Measurements from ENCODE around the gene LGI2. TPM values are rescaled to one million over a fixed set of nuclear protein-coding genes. Genes with fewer than 3 reads are reported as not detected.

LGI2 gene
- total and polyA plus RNA-seq, 4 donors: 0.18 to 1.8 (median 0.88) TPM

DNA sequence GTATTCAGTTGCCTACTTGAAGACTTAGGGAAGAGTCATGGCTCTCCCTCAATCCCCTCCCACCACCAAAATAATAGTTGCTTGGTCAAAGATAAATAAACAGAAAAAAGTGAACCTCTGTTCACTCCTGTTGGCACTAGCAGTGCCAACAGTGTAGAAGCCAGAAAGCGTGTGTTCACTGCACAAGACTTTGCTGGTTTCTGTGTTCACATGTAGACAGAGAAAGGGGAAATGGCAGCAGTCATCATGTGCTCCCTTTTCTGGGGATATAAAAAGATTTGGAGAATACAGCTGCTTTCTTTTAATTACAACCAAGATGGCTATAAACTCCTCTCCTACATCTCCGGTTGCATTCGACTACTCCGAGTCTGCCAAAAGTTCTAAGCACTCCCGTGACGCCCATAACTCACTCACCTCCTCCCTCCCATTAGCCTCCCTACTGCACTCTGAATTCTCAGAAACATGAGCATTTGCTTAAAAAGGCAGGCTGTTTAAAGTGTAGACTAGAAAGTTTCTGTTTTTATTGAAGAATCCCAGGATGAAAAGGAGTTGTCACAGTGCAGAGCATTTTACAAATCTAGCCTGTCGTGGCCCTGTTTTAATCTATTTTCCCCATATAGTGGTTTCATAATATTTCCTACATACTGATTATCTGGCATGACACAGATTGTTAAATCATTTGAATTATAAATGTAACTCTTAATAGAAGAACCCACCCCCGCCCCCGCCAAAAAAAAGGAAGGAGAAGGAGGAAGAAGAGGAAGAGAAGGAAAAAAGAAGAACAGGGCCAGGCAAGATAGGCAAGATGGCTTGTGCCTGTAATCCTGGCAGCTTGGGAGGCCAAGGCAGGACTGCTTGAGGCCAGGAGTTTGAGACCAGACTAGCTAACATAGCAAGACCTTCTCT lies 16.7 kb downstream of the LGI2 start:
- Histone ChIP-seq H3K27ac (ENCODE audit: low read depth in 1 of 2, low read length in 1 of 2) (no peak overlapping the region), H3K4me3 (no peak overlapping the region), H3K27me3 (ENCODE audit: control insufficient read depth in 3 of 3, insufficient read depth in 3 of 3, low read length in 2 of 3) (no peaks in the 10 kb centered on the region), H3K9me3 (ENCODE audit: control insufficient read depth in 4 of 4, insufficient read depth in 3 of 4, low read length in 3 of 4) (no peaks in the 10 kb centered on the region), H3K4me1 (ENCODE audit: control insufficient read depth in 5 of 5, insufficient read depth in 5 of 5, low read length in 5 of 5) (peaks cover 0 to 13% (median 0%) of the 10 kb centered on the region in 5 donors), H3K9ac (ENCODE audit: insufficient read depth in 1 of 2, low read length in 2 of 2) (no peak overlapping the region), H3K36me3 (ENCODE audit: control insufficient read depth in 4 of 4, insufficient read depth in 4 of 4, low read length in 4 of 4) (peaks cover 0 to 3% (median 0%) of the 10 kb centered on the region in 4 donors)
- 69 to 73% methylated on average over 9 of the region's 9 CpGs for WGBS, 2 donors
- DNase-seq (peak in 2 of 3 donors; percentile 38 to 64), ATAC-seq (ENCODE audit: insufficient read depth, low FRiP score) (no peak)
- TF ChIP-seq, protein P1, sequence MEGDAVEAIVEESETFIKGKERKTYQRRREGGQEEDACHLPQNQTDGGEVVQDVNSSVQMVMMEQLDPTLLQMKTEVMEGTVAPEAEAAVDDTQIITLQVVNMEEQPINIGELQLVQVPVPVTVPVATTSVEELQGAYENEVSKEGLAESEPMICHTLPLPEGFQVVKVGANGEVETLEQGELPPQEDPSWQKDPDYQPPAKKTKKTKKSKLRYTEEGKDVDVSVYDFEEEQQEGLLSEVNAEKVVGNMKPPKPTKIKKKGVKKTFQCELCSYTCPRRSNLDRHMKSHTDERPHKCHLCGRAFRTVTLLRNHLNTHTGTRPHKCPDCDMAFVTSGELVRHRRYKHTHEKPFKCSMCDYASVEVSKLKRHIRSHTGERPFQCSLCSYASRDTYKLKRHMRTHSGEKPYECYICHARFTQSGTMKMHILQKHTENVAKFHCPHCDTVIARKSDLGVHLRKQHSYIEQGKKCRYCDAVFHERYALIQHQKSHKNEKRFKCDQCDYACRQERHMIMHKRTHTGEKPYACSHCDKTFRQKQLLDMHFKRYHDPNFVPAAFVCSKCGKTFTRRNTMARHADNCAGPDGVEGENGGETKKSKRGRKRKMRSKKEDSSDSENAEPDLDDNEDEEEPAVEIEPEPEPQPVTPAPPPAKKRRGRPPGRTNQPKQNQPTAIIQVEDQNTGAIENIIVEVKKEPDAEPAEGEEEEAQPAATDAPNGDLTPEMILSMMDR (IDR thresholded peaks at IDR 0.05; ENCODE audit: control extremely low read depth, extremely low read depth): no peak

DNA sequence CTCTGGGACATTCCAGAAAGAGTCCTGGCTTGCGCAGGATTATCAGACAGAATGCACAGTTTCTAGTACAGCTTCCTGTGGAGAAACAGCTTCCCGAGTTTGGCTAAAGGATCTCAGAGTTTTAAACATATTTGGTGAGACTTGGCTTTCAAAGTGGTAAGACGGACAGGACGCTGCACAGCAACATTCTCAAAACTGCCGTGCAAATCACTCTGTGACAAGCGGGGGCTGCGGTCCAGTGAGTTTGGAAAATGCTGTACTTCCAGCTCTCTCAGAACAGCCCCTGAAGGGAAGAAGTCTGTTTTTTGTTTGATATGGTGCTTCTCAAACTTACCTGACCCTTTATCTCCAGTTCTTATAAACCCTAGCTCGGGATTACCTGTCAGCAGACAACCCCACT lies 18.1 kb downstream of the LGI2 start:
- 82 to 88% methylated on average over 8 of the region's 8 CpGs for WGBS, 2 donors
- TF ChIP-seq, protein P1 (IDR thresholded peaks at IDR 0.05; ENCODE audit: control extremely low read depth, extremely low read depth): no peak
- H3K9ac ChIP-seq (ENCODE audit: insufficient read depth in 1 of 2, low read length in 2 of 2): no peak overlapping the region
- no peak for DNase-seq
- peaks cover 0 to 2% (median 0%) of the 10 kb centered on the region in 4 donors for H3K9me3 ChIP-seq (ENCODE audit: control insufficient read depth in 4 of 4, insufficient read depth in 3 of 4, low read length in 3 of 4)
- H3K27ac ChIP-seq (ENCODE audit: low read depth in 1 of 2, low read length in 1 of 2): no peak overlapping the region
- H3K27me3 ChIP-seq (ENCODE audit: control insufficient read depth in 3 of 3, insufficient read depth in 3 of 3, low read length in 2 of 3): no peaks in the 10 kb centered on the region
- no peak overlapping the region for H3K4me3 ChIP-seq
- peaks cover 0 to 3% (median 0%) of the 10 kb centered on the region in 4 donors for H3K36me3 ChIP-seq (ENCODE audit: control insufficient read depth in 4 of 4, insufficient read depth in 4 of 4, low read length in 4 of 4)
- no peak for ATAC-seq (ENCODE audit: insufficient read depth, low FRiP score)
- peaks cover 0 to 13% (median 0%) of the 10 kb centered on the region in 5 donors for H3K4me1 ChIP-seq (ENCODE audit: control insufficient read depth in 5 of 5, insufficient read depth in 5 of 5, low read length in 5 of 5)

GRCh38 chr4:25011135-25011866 lies 19.4 kb downstream of the LGI2 start:
- Histone ChIP-seq H3K4me3 (no peak overlapping the region), H3K36me3 (ENCODE audit: control insufficient read depth in 4 of 4, insufficient read depth in 4 of 4, low read length in 4 of 4) (peaks cover 0 to 3% (median 0%) of the 10 kb centered on the region in 4 donors), H3K27ac (ENCODE audit: low read depth in 1 of 2, low read length in 1 of 2) (no peak overlapping the region), H3K27me3 (ENCODE audit: control insufficient read depth in 3 of 3, insufficient read depth in 3 of 3, low read length in 2 of 3) (no peaks in the 10 kb centered on the region), H3K9me3 (ENCODE audit: control insufficient read depth in 4 of 4, insufficient read depth in 3 of 4, low read length in 3 of 4) (peaks cover 0 to 2% (median 0%) of the 10 kb centered on the region in 4 donors), H3K4me1 (ENCODE audit: control insufficient read depth in 5 of 5, insufficient read depth in 5 of 5, low read length in 5 of 5) (peaks cover 0 to 13% (median 0%) of the 10 kb centered on the region in 5 donors), H3K9ac (ENCODE audit: insufficient read depth in 1 of 2, low read length in 2 of 2) (no peak overlapping the region)
- ATAC-seq (ENCODE audit: insufficient read depth, low FRiP score) (no peak), DNase-seq (no peak)
- TF ChIP-seq, protein P1 (IDR thresholded peaks at IDR 0.05; ENCODE audit: control extremely low read depth, extremely low read depth): no peak
- WGBS, 2 donors: 58 to 70% methylated on average over 14 of the region's 14 CpGs
